Pulmonary artery endothelial cell (primary cell): ENCODE data around the gene PRRT4. TPM values are rescaled to one million over a fixed set of nuclear protein-coding genes. Genes with fewer than 3 reads are reported as not detected.

ENCODE experiments used
- DNase-seq: peaks from one replicate; pipeline ENCODE4 v3.0.0-alpha.2; 2011; ENCODE audit warnings: low read depth, low spot score
- total RNA-seq: library from RNA; depleted of rRNA; stranded (reverse); fragments of >200 nt; gene quantifications from 2 replicates; pipeline ENCODE4 v1.2.3, GENCODE V29; 2014

The PRRT4 gene
- total RNA-seq: not detected in 2 replicates

DNA sequence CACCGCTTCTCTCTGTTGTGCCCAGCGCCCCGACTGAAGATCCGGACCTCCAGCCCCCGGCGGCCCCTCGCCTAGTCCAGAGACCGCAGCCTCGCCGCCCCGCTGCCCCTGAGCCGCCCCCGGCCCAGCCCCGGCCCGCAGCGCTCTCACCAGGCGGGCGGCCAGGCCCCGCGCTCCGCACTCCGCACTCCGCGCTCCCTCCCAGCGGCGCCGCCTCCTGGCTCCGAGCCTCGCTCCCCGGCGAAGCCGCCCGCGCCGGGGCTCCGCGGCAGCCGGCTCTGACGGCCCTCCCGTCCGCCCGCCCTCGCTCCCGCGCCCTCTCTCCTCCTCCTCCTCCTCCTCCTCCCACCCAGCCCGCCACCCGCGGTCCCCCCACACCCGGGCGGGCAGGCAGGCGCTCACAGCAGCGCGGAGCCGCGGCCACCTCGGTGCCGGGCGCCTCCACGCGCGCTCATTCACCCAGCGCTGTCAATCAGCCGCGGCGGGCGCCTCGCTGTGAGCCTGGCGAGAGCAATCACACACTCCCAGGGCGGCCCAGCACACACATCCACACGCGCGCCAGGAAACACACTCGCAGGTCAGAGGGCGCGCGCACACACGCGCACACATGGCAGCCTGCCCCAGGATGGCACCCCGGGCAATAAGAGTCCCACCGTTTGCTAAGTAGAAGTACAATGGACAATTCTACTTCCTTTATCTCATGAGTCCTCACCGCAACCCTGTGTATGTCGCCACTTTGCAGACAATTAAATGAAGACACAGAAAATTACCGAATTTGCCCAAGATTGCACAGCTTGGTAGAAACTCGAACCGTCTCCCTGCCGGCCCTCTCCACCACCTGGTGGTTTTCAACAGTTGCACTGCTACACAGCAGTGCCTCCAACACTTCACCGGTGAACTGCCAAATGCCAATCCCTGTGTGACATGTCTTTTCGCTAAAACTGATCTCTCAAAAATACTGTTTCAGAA is at the start of gene PRRT4:
PRRT4 (minus strand) TSS at position 280 of the 969 bp plus-strand sequence.
- DNase-seq: no peak

DNA sequence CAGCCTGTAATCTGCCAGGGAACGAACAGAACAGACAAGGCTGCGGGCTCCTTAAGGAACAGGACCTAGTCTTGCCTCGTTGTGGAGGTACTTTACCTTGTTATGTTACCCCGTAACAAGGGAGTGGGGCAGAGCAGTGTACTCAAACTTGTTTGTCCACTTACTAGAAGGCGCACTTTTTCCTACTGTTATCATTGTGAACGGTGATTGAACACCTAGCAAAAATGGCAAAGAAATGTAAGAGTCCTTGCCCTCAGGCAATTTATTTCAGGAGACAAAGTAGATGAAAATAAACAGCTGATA is 48.9 kb upstream of the PRRT4 start:
- no peak for DNase-seq

DNA sequence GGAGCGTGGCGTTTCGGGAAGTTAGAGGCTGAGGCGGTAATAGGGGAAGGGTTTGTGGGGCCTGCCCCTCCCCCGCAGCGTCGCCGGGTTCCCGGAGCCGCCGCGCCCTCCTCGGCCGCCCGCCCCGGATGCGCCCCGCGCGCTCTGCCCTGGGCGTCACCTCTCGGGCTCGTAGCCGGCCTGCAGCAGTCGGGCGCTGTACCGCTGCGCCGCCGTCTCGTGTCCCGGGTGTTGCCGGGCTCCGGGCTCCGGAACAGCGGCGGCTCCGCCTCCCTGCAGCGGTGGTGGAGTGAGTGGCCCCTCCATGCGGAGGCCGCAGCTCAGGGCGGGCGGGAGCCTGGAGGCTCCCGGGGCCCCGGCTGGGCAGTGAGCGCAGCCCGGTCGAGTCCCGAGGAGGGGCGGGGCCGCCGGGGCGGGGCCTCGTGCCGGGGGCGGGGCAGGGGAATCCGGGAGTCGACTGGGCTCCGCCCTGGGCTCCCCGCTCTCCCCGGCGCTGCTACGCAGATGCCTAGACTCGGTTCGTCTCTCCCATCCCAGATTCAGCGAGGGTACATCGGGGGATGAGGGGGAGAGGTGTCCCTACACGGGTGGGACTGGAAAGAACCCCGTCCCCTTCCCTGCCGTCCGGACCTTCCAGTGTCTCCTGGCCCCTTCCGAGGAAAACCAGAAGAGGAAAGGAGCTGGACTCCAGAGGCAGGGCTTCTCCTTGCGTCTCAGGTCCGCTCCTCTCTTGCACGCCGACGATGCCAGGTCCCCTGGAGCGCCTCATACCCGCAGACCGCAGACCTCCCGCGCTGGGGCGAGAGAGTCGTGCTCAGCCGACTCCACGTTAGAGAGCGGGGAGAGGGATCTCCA is 48.3 kb upstream of the PRRT4 start, which contains the start of gene IMPDH1:
IMPDH1 (minus strand) TSS at position 387 of the 855 bp plus-strand sequence; CDS start at position 306, 81 bp downstream.
- DNase-seq: no peak

DNA sequence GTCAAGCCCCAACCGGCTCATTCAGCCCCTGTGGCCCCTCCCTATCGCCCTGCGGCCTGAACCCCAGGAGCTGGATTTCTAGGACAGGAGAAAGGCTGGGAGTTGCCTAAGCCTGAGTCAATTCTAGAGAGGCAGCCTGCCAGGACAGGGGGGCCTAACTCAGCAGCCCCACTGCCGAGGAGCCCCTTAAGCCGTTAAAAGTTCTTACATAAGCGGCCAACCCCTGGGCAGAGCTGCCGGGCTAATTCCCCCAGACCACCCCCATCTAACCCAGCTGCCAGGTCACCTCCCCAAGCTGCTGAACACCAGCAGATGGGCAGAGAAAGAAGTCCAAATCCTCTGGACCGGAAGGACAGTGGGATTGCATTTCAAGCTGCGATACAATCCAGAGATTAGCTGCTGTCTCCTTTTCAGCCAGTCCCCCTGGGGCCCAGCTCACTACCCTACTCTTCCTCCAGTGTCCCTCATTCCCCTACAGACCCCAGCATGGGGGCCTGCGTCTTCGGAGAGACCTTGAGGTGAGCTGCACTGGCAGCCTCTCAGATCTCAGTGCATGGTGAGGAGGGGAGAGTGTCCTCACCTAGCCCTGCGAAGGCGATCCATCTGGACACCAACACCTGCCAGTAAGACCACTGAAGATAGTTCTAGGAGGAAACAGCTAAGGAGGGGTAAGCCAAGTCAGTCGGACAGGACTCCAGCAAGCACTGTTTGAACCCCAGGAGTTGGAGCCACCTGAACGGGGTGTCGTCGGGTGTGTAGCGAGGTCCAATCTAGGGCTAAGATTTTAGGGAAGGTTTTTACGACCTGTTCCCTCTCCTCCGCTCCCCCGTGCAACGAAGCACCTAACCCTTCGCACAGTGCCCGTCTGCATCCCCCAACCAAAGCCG is 47.5 kb upstream of the PRRT4 start:
- no peak for DNase-seq

GRCh38 chr7:128407751-128408708 is 46.5 kb upstream of the PRRT4 start:
- DNase-seq: no peak

DNA sequence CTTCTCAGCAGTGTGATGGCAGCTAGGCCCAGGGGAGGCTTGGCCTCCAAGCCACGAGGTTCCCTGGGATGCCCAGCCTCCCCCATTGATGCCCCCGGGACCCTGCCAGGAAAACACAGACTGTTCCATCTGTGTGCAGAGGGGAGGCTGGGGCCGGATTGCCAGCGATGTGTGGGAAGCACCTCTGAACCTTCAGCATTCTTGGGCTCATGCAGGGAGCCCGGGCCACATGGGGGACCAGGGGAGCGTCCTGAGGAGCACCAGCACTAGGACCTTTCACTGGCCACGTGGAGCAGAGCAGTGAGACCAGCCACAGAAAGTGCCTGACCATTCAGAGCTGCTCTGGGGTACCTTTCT is 45.7 kb upstream of the PRRT4 start:
- DNase-seq: no peak

GRCh38 chr7:128406314-128407232 is 45.1 kb upstream of the PRRT4 start:
- no peak for DNase-seq

GRCh38 chr7:128405471-128406313 is 44.2 kb upstream of the PRRT4 start:
- no peak for DNase-seq

- DNase-seq: no peak
Measured at GRCh38 chr7:128404886-128405470, 43.5 kb upstream of the PRRT4 start.

DNA sequence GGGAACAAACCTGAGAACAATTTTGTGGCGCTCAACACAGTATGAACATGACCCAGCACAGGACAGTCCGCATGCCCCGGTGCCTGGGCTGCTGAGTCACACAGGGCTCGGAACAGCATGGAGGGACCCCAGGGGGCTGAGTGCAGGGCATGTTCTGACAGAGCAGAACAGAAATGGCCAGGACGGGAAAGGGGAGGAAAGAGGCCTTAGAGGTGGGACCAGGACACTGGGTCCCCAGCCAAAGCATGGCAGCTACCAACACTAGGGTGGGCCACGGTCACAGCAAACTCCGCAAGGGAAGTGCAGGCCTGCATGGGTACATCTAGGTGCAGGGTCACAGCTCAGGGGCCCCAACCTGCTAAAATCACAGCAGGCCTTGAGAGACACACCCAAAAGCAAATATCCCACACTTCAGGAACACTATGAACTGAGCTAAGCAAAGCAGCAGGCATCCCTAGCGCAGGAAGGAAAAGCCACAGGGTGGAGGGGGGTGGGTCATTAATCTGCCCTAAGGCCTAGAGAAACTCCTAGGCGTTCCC is 42.7 kb upstream of the PRRT4 start:
- no peak for DNase-seq

DNA sequence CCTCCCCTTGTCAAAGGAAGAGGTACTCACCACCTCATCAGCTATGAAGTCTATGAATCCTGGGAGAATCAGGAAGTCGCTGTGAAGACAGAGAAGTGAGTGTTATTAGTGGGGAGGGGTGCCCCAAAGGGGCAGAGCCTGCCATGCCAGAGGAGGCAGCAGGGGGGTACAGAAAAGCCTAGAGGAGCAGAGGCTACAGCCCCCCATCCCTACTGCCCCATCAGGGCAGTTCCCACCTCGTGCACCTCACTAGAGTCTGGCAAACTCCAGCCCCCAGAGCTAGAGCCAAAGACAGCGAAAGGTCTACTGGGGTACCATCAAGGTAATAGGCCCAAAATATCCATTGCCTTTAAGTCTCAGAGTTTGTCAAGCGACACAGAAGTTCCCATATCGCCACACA is 42.2 kb upstream of the PRRT4 start:
- no peak for DNase-seq

GRCh38 chr7:128402356-128402755 is 40.9 kb upstream of the PRRT4 start:
- no peak for DNase-seq

DNA sequence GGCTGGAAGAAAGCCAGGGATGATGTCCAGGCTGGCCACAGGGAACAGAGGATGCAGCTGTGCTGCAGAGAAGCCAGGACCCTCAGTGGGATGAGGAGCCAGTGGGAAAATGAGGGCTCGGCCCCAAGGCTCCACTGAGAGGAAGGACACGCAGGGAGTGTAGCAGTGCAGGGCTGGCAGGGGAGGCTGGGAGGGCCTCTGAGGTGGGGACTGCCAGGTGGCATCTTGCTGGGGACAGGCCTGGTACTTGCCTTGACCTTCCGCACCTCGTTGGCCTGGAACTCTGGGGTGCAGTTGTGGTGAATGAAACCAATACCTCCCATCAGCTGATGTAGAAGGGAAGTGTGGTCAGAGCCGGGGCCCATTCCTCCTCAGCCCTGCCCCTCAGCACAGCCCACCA is 39.1 kb upstream of the PRRT4 start:
- DNase-seq: no peak

GRCh38 chr7:128399991-128400390 is 38.5 kb upstream of the PRRT4 start:
- DNase-seq: no peak

DNA sequence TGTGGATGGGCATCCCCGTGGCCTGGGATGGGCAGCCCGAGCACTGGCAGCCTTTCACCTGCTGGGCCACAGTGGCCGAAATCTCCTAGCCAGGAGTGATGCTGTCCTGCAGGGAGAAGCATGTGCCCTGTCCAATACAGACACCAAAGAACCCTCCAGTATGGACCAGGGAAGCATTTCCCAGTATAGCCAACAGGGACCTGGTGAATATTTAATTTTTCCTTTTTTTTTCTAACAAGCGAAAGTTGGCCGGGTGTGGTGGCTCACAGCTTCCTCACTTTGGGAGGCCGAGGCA is 37.3 kb upstream of the PRRT4 start:
- no peak for DNase-seq

GRCh38 chr7:128398016-128398840 is 36.7 kb upstream of the PRRT4 start:
- no peak for DNase-seq

GRCh38 chr7:128396357-128396756 is 34.9 kb upstream of the PRRT4 start:
- DNase-seq: no peak
